ENCODE results near the gene RASGEF1C. TPM values are rescaled to one million over a fixed set of nuclear protein-coding genes. Genes with fewer than 3 reads are reported as not detected.

Gene RASGEF1C
- total and polyA plus RNA-seq, 2 of the 13 experiments (the other 11 are each of a cell fraction or from before 2014, with no cell fraction given): not detected

DNA sequence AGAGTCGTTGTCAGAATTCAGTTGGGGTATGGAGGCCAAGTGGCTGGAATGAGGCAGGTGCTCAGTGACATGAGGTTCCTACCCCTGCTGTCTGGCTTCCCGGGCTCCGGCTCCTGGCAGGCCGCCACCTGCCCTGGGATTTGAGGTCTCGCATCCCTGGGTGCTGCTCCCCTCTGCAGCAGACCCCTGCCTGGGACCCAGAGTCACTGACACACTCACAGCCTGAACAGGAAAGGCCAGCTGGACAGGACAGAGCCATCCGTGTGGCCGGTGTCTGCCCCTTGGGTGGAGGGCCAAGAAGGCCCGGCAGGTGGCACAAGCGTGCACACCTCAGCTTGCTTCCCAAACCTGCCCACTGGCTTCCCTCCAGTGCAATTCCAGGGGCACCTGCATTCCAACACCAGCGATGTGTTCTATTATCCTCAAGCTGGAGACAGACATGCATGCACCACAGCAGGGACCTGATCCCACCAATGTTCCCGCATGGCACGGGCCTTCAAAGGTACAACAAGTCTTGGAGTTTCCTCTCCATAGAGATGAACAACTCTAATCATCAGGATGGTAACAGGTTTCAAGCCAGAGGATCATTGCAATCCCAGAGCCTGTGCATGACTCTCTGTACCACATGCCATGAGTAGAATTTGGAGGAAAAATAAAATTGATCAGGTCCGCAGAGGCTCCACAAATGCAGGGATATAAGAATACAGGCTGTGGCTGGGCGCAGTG, 91.8 kb downstream of the RASGEF1C start:
- ChIA-PET CTCF (ENCODE audit: low intra/inter-chr PET ratio, low total read pairs) (interaction anchor here (1.0 to 1.2 kb wide), 2 partner anchors 92 to 212 kb away, joined by 3 to 4 read pairs; partner anchors contain the start of gene RASGEF1C), POLR2A (no interaction called here)
- Histone ChIP-seq H3K9ac (ENCODE audit: insufficient read depth, low read depth, low read length) (no peak overlapping the region), H3K9me3 (ENCODE audit: low read length) (no peaks in the 10 kb centered on the region), H3K27ac (ENCODE audit: extremely low read length, insufficient read depth, low read length) (no peak overlapping the region), H3K4me1 (ENCODE audit: insufficient read depth, low read length) (no peaks in the 10 kb centered on the region), H3K36me3 (replicated peaks in 1 of 2; ENCODE audit: control insufficient read depth in 1 of 2, insufficient read depth in 2 of 2, low read length in 2 of 2) (no peaks in the 10 kb centered on the region), H3K79me2 (ENCODE audit: insufficient read depth, low read length) (no peaks in the 10 kb centered on the region), H3K4me3 (replicated peaks in 1 of 3; ENCODE audit: insufficient read depth in 1 of 3, low read depth in 2 of 3, low read length in 3 of 3) (no peak overlapping the region), H4K20me1 (ENCODE audit: insufficient read depth, low read length) (no peaks in the 10 kb centered on the region), H3K4me2 (ENCODE audit: low read depth, low read length) (no peak overlapping the region), H3K27me3 (ENCODE audit: control insufficient read depth in 1 of 2, insufficient read depth in 2 of 2, low read length in 2 of 2) (peaks cover 3 to 35% of the 10 kb centered on the region in 2 experiments; a peak in 3 of 5 replicates), H2AFZ (ENCODE audit: low read length) (no peak overlapping the region)
- peak; percentile 30 for FAIRE-seq
- no TSS peak for BruUV-seq (replicated peaks)
- WGBS (ENCODE audit: low lambda C conversion rate): 31% methylated on average over 6 of the region's 14 CpGs
- intact Hi-C loops (cut with micrococcal nuclease; ENCODE audit: unreplicated experiment) (no loop called here), in situ Hi-C loops (cut with HindIII; ENCODE audit: extremely low pct_ligation_motif_present, low pct_unique_long_range_greater_than_20kb) (no loop called here)
- peak; percentile 24 for DNase-seq (ENCODE audit: low spot score)
- peak; percentile 90 for ATAC-seq
- TF ChIP-seq ETV6 (CRISPR knock-in tag; conservative IDR thresholded peaks at IDR 0.05) (no peak), RAD21 (CRISPR knock-in tag; IDR thresholded peaks at IDR 0.05) (peak; percentile 19; the same call in 1 of the 2 replicates), JUN (CRISPR knock-in tag; IDR thresholded peaks at IDR 0.05) (no peak), XRCC5 (optimal IDR thresholded peaks at IDR 0.05; ENCODE audit: low read length) (peak; percentile 30), CBX5 (CRISPR knock-in tag; IDR thresholded peaks at IDR 0.05; ENCODE audit: borderline replicate concordance) (0 out of 2 replicates have a peak, but pooled peaks have one; percentile 20), ZNF891 (CRISPR knock-in tag; IDR thresholded peaks at IDR 0.05) (0 out of 2 replicates have a peak, but pooled peaks have one; percentile 28), ARNTL (CRISPR knock-in tag; IDR thresholded peaks at IDR 0.05) (no peak), STAG1 (CRISPR knock-in tag; IDR thresholded peaks at IDR 0.05) (peak; percentile 54), SMC3 (IDR thresholded peaks at IDR 0.05; ENCODE audit: low read length) (peak; percentile 19; the same call in 1 of the 2 replicates), DPF2 (CRISPR knock-in tag; IDR thresholded peaks at IDR 0.05; ENCODE audit: borderline replicate concordance, low read depth) (no peak), ZNF574 (CRISPR knock-in tag; IDR thresholded peaks at IDR 0.05) (peak; percentile 36; the same call in 1 of the 2 replicates), CTCF (CRISPR knock-in tag; IDR thresholded peaks at IDR 0.05) (peak; percentile 76), TEAD3 (CRISPR knock-in tag; optimal IDR thresholded peaks at IDR 0.05; ENCODE audit: borderline replicate concordance) (peak; percentile 32)
